GM12873 (cell line): ENCODE measurements around the gene VASP.

ENCODE experiments used
- TF ChIP-seq, protein P1 (sequence below): IDR thresholded peaks from 2 replicates; pipeline ENCODE4 v1.5.1; 2012; ENCODE audit warnings: low read depth, mild to moderate bottlenecking, moderate library complexity, low read length, control low read depth; ENCODE audit not compliant: insufficient read depth; ENCODE audit errors: missing control alignments

Gene VASP

DNA sequence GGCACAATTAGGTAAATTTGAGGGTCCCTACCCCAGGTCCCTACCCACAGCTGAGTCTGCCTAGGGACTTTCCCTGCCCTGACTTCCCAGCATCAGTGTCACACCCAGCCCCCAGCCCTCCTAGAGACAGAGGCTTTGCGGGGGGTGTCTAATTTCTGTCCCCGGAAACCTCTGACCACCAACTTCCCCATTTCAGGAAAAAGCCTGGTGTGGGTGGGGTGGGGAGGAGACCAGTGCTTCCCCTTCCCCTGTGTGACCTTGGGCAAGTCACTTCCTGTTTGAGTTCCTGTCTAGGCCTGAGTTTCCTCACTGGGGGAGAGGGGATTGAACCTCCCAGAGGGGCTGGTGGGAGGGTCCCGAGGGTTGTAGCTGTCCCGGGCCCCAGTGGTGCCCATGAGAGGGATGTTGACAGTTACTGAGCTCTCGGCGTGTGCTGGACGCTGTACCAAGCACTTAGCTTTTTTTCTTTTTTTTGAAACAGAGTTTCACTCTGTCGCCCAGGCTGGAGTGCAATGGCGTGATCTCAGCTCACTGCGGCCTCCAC lies 7.9 kb downstream of the VASP start:
- TF ChIP-seq, protein P1, sequence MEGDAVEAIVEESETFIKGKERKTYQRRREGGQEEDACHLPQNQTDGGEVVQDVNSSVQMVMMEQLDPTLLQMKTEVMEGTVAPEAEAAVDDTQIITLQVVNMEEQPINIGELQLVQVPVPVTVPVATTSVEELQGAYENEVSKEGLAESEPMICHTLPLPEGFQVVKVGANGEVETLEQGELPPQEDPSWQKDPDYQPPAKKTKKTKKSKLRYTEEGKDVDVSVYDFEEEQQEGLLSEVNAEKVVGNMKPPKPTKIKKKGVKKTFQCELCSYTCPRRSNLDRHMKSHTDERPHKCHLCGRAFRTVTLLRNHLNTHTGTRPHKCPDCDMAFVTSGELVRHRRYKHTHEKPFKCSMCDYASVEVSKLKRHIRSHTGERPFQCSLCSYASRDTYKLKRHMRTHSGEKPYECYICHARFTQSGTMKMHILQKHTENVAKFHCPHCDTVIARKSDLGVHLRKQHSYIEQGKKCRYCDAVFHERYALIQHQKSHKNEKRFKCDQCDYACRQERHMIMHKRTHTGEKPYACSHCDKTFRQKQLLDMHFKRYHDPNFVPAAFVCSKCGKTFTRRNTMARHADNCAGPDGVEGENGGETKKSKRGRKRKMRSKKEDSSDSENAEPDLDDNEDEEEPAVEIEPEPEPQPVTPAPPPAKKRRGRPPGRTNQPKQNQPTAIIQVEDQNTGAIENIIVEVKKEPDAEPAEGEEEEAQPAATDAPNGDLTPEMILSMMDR, result no peak

- TF ChIP-seq, protein P1, result no peak
Observed at GRCh38 chr19:45515807-45516401, 8.6 kb downstream of the VASP start.

DNA sequence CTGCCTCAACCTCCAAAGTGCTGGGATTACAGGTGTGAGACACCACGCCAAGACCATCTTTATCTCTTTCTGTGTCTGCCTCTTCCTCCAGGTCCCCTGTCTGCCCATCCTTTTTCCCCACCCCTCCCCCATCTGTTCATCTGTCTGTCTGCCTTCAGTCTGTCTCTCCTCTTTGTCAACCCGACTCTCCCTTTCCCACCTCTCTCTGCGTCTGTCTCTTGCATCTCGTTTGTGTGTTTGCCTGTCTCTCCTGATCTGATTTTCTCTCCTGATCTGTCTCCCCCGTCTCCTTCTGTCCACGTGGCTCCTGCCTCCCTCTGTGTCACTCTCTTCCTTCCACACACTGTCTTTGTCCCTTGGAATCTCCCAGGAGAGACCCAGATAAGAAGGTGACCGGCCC lies 10.0 kb downstream of the VASP start:
- TF ChIP-seq, protein P1, result no peak

DNA sequence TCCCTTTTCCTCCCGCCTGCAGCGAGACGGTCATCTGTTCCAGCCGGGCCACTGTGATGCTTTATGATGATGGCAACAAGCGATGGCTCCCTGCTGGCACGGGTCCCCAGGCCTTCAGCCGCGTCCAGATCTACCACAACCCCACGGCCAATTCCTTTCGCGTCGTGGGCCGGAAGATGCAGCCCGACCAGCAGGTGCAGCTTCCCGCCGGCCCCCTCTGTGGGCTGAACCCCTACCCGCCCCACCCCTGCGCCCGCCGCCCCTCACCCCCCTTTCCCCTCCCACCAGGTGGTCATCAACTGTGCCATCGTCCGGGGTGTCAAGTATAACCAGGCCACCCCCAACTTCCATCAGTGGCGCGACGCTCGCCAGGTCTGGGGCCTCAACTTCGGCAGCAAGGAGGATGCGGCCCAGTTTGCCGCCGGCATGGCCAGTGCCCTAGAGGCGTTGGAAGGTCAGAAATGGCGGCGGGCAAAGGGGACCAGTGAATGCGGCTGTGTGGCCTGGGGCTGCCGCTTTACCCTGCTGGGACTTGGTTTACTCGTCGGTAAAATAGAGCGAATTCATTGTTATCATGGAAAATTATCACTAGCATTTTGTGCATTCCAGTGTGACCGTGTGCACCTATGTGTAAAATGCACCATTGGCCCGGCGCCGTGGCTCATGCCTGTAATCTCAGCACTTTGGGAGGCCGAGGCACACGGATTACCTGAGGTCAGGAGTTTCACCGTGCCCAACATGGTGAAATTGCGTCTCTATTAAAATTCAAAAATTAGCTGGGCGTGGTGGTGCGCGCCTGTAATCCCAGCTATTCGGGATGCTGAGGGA lies 10.6 kb downstream of the VASP start:
- TF ChIP-seq, protein P1, result no peak

DNA sequence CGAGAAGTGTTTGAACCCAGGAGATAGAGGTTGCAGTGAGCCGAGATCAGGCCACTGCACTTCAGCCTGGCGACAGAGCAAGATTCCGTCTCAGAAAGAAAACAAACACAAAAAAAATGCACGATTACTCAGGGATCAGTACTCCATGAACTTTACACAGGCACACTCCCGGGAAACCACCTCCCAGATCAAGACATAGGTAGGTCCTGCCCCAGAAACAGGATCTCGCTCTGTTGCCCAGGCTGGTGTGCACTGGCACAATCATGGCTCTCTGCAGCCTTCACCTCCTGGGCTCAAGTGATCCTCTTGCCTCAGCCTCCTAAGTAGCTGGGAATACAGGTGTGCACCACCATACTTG lies 11.2 kb downstream of the VASP start:
- TF ChIP-seq, protein P1, result no peak

DNA sequence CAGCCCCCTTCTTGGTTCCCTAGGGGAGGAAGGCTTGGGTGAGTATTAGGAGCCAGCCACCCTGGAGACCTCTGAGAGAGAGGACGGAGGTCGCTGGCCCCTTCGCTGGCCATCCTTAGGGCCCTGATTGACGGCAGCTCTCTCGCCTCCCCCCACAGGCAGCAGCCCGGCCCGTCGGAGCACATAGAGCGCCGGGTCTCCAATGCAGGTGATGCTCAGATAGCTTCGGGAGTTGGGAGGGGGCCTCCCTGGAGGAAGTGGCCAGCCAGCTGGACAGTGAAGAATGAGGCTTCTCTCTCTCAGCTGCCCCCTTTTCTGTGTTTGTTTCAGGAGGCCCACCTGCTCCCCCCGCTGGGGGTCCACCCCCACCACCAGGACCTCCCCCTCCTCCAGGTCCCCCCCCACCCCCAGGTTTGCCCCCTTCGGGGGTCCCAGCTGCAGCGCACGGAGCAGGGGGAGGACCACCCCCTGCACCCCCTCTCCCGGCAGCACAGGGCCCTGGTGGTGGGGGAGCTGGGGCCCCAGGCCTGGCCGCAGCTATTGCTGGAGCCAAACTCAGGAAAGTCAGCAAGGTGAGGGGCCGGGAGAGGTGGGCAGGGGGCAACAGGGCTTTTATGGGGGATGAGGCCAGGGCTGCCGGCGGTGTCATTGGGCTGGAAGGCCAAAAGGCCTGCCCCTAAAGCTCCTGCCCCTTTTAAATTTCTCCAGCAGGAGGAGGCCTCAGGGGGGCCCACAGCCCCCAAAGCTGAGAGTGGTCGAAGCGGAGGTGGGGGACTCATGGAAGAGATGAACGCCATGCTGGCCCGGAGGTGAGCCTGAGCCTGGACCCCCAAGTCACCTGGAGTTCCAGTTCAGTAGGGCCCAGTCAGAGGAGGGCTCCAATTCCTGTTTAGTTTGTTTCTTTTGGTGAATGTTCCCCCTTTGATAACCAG lies 15.0 kb downstream of the VASP start:
- TF ChIP-seq, protein P1, result no peak
